Loucy (cell line): ENCODE measurements around the gene EFCAB5.

Source experiments
- EZH2phosphoT487 ChIP-seq: fragments of 200-600 bp; IDR thresholded peaks from 2 replicates; pipeline ENCODE4 v1.6.1; 2018; ENCODE audit warnings: antibody characterized with exemption, mild to moderate bottlenecking, moderate library complexity, borderline replicate concordance
- TF ChIP-seq, protein P1 (sequence below): fragments of 200-600 bp; sonication (generic); conservative IDR thresholded peaks from 2 replicates; pipeline ENCODE4 v1.5.1; 2014; ENCODE audit warnings: mild to moderate bottlenecking, antibody characterized with exemption, low read length

DNA sequence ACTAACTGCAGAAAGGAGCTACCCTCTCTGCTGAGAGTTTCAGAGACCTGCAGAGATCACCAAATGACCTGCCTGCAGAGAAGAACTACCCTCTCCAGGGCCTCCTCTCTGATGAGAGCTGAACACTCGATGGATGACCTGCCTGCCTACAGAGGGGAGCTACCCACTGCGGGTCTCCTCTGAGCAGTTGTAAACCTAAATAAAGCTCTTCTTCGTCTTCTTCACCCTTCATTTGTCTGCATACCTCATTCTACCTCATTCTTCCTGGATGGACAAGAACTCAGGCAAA, 35.6 kb upstream of the EFCAB5 start:
- TF ChIP-seq, protein P1, sequence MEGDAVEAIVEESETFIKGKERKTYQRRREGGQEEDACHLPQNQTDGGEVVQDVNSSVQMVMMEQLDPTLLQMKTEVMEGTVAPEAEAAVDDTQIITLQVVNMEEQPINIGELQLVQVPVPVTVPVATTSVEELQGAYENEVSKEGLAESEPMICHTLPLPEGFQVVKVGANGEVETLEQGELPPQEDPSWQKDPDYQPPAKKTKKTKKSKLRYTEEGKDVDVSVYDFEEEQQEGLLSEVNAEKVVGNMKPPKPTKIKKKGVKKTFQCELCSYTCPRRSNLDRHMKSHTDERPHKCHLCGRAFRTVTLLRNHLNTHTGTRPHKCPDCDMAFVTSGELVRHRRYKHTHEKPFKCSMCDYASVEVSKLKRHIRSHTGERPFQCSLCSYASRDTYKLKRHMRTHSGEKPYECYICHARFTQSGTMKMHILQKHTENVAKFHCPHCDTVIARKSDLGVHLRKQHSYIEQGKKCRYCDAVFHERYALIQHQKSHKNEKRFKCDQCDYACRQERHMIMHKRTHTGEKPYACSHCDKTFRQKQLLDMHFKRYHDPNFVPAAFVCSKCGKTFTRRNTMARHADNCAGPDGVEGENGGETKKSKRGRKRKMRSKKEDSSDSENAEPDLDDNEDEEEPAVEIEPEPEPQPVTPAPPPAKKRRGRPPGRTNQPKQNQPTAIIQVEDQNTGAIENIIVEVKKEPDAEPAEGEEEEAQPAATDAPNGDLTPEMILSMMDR: no peak
- no peak for TF ChIP-seq EZH2phosphoT487
